NCI-H2107 treated with DMSO at 0.1 percent for 48 hours (cell line): ENCODE data around the gene THRB.
"Not testable (repeated sequence)": the region's sequence is repeated elsewhere in the genome, so short reads cannot be mapped to it uniquely, and the experiment has no call there.

ENCODE experiments used
- DNase-seq: peaks from one replicate; lab custom pipeline; 2025; ENCODE audit not compliant: unreplicated experiment; lab: John Stamatoyannopoulos, UW

THRB gene

DNA sequence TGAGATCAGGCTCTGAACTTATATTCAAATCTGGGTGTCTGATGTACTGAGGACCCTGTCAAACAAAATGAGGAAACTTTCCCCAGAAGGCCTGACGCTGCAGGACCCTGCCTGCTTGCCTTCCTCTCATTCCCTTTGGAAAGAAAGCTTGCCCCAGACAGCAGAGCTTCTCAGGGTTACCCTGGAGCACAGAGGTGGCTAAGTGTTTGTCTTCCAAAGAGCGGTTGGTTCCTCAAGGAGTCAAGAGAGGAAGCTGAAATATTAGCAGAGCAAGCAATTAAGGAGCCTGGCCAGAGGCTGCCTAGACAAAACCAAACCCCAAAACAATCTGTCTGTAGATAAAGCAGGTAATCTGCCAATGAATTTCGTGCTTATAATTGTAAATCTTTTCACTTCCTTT is 374.2 kb downstream of the THRB start:
- DNase-seq = no peak

DNA sequence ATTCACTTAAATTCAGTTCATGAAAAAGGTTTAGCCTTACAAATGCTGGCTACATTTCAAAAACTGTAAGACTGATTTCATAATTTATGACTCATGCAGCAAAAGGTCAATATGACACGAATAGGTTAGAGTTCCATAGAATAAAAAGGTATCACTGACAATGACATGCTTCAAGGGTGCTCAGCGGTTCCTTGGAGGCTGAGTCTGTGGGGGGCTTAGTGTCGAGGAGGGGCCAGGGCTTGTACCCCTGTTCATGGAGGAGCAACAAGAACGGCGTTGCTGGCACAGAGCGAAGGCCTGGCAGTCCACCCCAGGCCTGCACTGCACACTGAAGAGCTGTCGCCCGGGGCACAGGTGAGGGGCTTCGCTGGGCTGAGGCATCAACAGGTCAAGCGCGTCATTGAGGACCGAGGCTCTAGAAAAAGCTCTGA is 375.3 kb downstream of the THRB start:
- no peak for DNase-seq

DNA sequence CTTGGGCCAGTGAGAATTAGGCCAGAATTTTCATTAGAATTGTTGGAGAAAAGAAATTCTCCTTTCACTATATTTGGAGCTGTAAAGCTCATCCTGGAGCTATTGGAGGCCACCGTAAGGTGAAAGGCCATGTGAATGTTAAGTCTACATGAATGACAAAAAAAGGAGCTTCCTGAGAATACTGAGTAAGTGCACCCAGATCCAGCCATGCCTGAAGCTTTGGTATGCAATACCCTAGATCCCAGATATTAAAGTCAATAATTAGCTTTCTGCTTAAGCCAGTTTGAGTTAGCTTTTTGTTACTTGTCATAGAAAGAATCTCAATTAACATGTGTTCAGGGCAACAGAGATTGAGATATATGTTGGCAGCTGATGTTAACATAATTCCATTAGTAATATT is 377.1 kb downstream of the THRB start:
- DNase-seq = no peak

DNA sequence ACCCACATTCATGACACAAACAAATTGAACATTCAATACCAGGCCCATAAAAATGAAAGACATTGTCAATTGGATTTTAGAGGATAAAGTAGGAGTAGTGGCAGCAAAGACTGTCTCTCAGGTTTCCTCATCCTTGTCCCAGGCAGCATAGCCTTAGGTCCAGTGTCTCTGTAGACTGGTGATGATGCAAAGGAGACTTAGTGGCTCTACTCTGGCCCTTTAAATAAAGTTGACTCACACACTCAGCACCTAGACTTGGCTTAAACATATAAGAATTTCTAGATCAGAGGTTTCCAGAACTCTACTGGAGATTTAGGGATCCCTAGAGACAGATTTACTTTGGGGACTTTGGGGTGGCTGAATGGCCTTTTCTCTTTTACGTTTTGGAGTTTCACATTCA is 382.9 kb downstream of the THRB start:
- no peak for DNase-seq

DNA sequence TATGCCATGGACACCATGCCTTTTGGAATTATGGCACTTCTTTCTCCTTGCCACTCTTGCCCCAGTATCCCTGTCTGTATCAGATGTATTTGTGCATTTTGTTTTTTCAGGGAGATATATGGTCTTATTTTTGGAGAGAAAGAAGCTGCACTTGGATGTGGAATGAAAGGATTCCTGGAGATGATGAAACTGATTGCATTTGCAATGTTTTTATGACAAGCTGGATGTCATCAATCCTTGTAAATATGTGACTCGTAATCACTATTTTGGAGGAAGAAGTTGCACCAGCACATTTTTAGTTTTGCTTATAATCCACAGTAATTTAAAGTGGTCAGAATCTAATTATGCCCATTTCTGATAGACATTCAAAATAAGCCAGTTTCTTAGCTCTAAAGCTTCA is 384.6 kb downstream of the THRB start:
- DNase-seq = no peak

DNA sequence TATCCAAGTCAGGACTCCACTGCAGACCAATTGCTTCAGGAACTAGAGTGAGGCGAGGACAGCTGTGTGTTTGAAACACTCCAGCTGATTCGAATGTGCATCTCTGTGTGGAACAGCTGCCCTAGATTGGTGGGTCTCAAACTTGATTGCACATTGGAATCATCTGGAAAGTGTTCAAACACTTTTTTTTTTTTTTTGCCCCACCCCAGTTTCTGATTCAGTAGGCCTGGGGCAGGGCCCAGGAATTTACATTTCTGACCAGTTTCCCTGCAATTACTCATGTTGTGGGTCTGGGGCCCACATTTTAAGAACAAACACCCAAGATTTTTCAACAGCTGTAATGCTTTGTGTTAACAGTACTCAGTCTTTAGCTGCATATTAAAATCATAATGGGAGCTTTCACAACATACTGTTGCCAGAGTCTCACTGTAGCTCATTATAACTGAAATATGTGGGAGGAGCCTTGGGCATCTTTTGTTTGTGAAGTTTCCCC is 392.9 kb downstream of the THRB start:
- no peak for DNase-seq

DNA sequence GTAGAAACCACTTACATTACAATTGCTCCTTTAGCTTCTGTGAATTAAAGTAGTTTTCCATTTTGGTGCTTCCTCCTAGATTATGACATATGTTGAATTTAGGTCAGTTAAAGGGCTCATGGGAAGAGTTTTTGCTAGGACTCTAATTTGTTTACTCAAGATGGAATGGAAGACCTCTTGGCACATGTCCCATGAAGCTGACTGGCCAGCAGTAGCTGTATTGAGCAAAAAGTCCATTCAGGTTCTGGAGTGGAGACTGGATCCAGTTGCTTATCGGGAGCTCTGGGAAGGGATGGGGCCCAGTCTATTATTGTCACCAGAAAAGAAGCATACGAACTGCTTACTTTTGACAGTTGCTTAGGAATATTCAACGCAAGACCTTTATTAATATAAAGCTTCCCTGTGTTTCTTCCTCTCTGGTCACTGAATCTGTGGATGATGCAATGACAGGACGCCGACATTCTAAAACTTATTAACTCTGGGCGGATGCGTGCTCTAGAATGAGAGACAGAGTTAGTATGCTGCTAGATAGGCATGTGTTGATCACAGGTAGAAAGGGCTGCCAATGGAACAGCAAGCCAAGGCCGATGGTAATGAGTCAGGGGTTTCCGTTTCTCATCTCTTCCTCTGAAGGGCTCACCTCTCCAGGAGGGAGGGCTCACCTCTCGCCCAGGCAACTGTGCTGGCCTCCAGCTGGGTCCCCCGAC is 393.8 kb downstream of the THRB start:
- DNase-seq = no peak

DNA sequence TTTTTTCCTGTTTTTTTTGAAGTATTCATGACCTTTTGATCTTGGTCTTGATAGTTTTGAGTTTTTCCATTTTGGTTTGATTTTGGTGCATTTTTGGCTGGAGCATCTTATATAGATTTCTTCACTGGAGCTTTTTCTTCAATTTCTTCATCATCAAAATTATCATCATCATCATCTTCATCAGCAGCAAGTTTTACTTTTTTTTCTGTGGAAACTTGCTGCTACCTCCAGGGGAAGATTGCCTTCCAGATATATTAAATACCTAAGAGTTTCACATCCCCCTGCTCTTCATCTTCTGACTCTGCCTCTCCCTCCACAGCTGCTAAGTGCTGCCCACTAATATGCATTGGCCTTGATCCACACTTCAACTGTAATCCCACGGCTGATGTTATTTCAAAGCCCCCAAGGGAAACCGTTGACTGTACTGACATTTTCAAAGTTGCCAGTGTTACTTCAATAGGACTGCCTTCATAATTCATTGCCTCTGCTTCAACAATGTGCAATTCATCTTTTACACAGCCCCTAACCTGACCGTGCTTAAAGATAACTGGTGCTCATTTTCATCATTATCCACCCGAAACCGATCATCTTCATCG is 397.9 kb downstream of the THRB start:
- DNase-seq = no peak

DNA sequence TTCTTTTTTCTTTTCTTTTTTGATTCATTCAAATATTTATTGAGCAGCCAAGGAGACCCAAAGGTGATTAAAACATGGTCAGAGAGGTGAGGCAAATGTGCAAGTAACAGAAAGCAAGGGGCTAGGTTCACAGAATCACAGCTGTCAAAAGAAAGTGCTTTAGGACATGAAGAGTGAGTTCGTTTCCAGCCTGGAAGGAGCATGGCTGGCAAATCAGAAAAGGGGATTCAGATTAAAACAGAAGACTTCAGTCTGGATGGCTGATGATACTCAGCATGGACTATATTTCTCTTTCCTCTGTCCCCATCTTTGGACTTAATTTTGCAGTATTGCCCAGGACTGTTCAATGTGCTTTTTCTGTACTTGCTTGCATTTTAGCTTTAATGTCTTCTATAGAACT is 398.4 kb downstream of the THRB start:
- DNase-seq = no peak

DNA sequence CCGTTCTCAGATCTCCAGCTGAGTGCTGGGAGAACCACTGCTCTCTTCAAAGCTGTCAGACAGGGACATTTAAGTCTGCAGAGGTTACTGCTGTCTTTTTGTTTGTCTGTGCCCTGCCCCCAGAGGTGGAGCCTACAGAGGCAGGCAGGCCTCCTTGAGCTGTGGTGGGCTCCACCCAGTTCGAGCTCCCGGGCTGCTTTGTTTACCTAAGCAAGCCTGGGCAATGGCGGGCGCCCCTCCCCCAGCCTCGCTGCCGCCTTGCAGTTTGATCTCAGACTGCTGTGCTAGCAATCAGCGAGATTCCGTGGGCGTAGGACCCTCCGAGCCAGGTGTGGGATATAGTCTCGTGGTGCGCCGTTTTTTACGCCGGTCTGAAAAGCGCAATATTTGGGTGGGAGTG is 399.8 kb downstream of the THRB start:
- not testable (repeated sequence) for DNase-seq

DNA sequence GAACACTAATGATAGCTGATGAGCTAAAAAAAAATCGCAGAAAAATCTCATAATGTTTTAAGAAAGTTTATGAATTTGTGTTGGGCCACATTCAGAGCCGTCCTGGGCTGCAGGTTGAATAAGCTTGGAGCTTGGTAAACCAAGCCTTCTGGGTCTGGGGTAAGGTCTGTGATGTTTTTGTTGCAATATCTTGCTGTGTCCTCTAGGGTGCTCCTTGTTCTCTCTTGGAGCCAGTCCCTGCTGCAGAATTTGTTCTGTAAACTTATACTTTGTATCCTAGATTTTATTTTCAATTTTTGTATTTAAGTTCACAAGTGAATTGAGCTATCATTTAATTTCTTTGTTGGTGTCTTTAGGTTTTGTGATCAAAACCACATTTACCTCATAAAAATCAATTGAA is 405.9 kb downstream of the THRB start:
- DNase-seq = no peak

DNA sequence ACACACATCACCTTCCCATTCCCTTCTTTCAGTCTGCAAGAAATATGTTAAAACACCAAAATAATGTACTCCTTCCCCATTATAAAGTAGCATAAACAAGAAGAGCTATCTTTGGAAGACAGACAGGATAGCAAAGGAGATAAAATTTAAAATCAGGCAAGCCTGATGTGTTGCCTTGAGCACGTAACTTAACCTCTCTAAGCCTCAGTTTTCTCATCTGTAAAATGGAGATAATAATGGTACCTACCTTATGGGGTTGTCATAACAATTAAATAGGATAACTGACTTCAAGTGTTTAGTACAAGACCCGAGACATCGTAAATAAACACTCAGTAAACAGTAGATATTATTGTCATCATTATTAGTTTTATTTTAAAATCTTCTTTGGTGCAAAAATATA is 407.2 kb downstream of the THRB start:
- DNase-seq = no peak

DNA sequence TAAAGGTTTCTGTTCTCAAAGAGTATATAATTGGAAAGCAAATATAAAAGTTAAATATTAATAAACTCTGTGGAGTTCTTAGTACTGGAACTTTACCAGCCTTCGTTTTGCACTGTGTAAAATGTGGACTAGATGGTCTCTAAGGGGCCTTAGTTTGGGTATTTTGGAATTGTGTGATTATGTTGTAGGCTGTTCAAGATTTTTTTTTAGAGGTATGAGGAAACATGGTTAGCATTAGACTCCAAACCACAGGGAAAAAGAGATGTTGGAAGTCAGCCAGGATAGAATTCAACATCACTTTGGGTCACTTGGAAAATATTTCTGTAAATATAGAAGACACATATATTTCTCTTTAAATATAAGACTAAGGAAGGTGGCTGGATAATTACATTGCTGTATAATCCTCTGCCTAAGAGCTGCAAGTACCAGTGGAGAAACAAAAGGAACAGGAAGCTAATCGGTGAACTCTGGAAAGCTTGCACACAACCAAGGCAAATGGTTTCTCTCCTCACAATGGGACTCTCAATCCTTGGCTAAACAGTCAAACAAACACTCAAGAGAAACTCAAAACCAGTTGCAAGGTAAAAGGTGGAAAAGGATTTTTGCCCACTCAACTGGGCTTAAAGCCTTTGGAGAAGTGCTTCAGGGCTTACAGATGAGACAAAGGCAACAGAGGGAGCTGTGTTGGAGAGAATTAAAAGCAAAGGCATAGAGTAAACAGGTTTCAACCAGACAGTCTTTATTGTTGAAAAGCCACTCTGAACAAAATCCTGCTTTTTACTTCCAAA is 407.8 kb downstream of the THRB start:
- DNase-seq = peak; percentile 87

DNA sequence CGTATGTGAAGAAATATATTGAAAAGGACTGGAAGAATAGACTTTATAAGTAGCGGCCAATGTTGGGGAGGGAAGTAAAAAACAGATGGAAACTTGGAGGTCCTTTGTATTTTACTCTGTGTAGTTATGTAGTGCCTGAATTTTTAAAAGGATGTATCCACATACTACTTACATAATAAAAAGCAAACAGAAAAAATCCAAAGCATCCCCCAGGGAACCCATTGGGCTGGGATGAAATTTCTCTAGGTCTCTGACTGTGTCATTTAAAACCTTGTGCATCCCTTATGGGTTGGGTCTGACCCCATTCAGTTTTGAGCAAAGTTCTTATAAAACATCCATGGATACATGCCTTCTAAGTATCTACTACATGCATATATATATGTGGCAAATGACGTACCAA is 408.4 kb downstream of the THRB start:
- no peak for DNase-seq

DNA sequence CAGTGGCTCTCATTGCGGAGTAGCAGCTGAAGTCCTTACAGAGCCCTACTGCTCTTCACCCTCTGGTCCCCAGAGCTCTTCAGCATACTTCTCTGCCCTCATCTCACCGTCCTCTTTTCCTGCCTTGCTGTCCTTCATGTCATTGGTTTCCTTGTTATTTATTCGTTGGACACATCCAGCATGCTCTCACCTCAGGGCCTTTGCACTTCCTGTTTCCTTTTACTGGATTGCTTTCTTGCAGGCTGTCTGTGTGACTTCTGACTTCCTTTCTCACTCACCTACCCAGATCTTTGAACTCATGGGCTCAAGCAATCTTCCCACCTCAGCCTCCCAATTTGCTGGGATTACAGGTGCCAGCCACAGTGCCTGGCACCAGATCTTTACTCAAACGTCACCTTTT is 422.5 kb downstream of the THRB start:
- DNase-seq = no peak

DNA sequence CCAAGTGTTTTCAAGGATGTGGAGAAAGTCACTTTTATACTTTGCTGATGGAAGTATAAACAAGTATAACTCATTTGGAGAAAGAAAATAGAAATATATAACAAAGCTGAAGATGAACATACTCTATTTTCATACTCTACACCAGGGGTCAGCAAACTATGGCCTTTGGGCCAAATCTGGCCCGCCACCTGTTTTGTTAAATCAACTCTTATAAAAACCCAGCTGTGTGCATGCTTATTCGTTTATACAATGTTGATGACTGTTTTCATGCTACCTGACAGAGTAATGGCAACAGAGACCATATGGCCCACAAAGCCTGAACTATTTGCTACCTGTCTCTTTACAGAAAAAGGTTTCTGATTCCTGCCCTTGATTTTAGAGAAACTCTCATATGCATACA is 425.6 kb downstream of the THRB start:
- DNase-seq = no peak

DNA sequence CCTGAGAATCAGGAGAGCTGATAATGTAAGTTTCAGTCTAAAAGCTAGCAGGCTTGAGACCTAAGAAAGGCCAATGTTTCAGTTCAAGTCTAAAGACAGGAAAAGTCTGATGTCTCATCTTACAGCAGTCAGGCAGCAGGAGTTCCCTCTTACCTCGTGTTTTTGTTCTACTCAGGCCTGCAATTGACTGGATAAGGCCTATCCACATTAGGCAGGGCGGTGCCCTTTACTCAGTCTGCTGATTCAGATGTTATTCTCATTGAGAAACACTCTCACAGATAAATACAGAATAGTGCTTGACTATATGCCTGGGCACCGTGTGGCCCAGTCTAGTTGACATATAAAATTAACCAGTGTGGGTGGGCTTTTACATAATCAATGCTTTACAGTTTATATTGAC is 427.2 kb downstream of the THRB start:
- DNase-seq = no peak
